Naive thymus-derived CD4-positive, alpha-beta T cell (primary cell): ENCODE measurements around the gene RBMS3. TPM values are rescaled to one million over a fixed set of nuclear protein-coding genes. Genes with fewer than 3 reads are reported as not detected.

Experiments used
- ATAC-seq: fragments of 150-1000 bp; cut with Tn5 transposase; 2 replicates; pipeline ENCODE4 v1.10.0; 2021; ENCODE audit warnings: mild to moderate bottlenecking, moderate library complexity
- CTCF ChIA-PET: fragments of 350-600 bp; sonication (Branson Sonifier 250); formaldehyde crosslinking; loops from one replicate; lab custom pipeline; 2021; ENCODE audit warnings: antibody characterized with exemption; lab: Charles Lee
- POLR2A ChIA-PET: fragments of 350-600 bp; sonication (Branson Sonifier 250); formaldehyde crosslinking; loops from one replicate; lab custom pipeline; 2021; ENCODE audit warnings: antibody characterized with exemption, inconsistent platforms; lab: Charles Lee
- DNase-seq, 9 donors: peaks; one replicate each; pipeline versions ENCODE4 v3.0.0 to v3.0.0-alpha.2; 2020 to 2022; ENCODE audit warnings: mixed read lengths in 1 of 9
- H3K27ac ChIP-seq: one replicate; pipeline ENCODE4 v1.7.0; 2013; ENCODE audit warnings: mild to moderate bottlenecking, low read depth, low read length, moderate library complexity
- H3K27me3 ChIP-seq, 2 donors: one replicate each; pipeline ENCODE4 v1.7.0; 2013; ENCODE audit warnings: low read length in 2 of 2, mild to moderate bottlenecking in 2 of 2, moderate library complexity in 2 of 2; ENCODE audit not compliant: control insufficient read depth in 2 of 2, insufficient read depth in 2 of 2
- H3K36me3 ChIP-seq, 3 experiments: 1 replicate in 2 of 3; 2 replicates in 1 of 3; pipeline ENCODE4 v1.7.0; 2013; ENCODE audit warnings: low read length in 3 of 3, mild to moderate bottlenecking in 3 of 3, moderate library complexity in 1 of 3; ENCODE audit not compliant: insufficient read depth in 3 of 3, control insufficient read depth in 2 of 3
- H3K4me1 ChIP-seq, 2 donors: one replicate each; pipeline ENCODE4 v1.7.0; 2013; ENCODE audit warnings: low read length in 2 of 2, mild to moderate bottlenecking in 2 of 2, moderate library complexity in 1 of 2; ENCODE audit not compliant: control insufficient read depth in 2 of 2, insufficient read depth in 2 of 2
- H3K4me3 ChIP-seq: 2 replicates; pipeline ENCODE4 v1.7.0; 2013; ENCODE audit warnings: mild to moderate bottlenecking, low read length
- H3K9me3 ChIP-seq, 3 experiments: 1 replicate in 2 of 3; 2 replicates in 1 of 3; pipeline ENCODE4 v1.7.0; 2013; ENCODE audit warnings: low read length in 3 of 3; ENCODE audit not compliant: control insufficient read depth in 2 of 3
- H3K27ac Mint-ChIP-seq, 9 donors: one replicate each; pipeline ENCODE4 v1.8.0; 2020 to 2022; ENCODE audit warnings: mixed read lengths in 9 of 9, mild to moderate bottlenecking in 8 of 9, moderate library complexity in 5 of 9, inconsistent platforms in 2 of 9
- H3K27me3 Mint-ChIP-seq, 5 donors: one replicate each; pipeline ENCODE4 v1.8.0; 2021 to 2022; ENCODE audit warnings: mixed read lengths in 5 of 5, mild to moderate bottlenecking in 1 of 5
- H3K36me3 Mint-ChIP-seq, 5 donors: one replicate each; pipeline ENCODE4 v1.8.0; 2020 to 2022; ENCODE audit warnings: mixed read lengths in 5 of 5, mild to moderate bottlenecking in 3 of 5, inconsistent platforms in 1 of 5
- H3K4me1 Mint-ChIP-seq, 7 donors: one replicate each; pipeline ENCODE4 v1.8.0; 2020 to 2022; ENCODE audit warnings: mixed read lengths in 7 of 7, mild to moderate bottlenecking in 3 of 7, inconsistent platforms in 1 of 7
- H3K4me3 Mint-ChIP-seq, 10 donors: one replicate each; pipeline ENCODE4 v1.8.0; 2020 to 2022; ENCODE audit warnings: mild to moderate bottlenecking in 10 of 10, mixed read lengths in 10 of 10, moderate library complexity in 6 of 10, inconsistent platforms in 2 of 10
- H3K9me3 Mint-ChIP-seq, 11 donors: one replicate each; pipeline ENCODE4 v1.8.0; 2020 to 2022; ENCODE audit warnings: mixed read lengths in 11 of 11, mild to moderate bottlenecking in 4 of 11, inconsistent platforms in 1 of 11, moderate library complexity in 1 of 11
- intact Hi-C, 2 donors: fragments of 100-400 bp; cut with micrococcal nuclease; formaldehyde crosslinking; loops; one replicate each; pipeline ENCODE4 v1.15.1; 2023
- polyA plus RNA-seq, 2 donors: library from polyadenylated mRNA; unstranded; fragments of 300-500 nt; fragmentation: Illumina TruSeq; gene quantifications; one replicate each; pipeline ENCODE4 v1.2.3, GENCODE V29; 2021
- total RNA-seq, 6 experiments: library from RNA in 5 of 6; stranded (reverse) in 5 of 6; gene quantifications; 1 replicate in 5 of 6; 2 replicates in 1 of 6; pipeline ENCODE4 v1.2.3 and lab custom pipeline; 2021 to 2026

Gene RBMS3
- total and polyA plus RNA-seq, 7 experiments from 2014 or later, result 0.15 to 4.9 (median 0.49) TPM

- H3K27me3 Mint-ChIP-seq, result peaks cover 2 to 14% (median 7%) of the 10 kb centered on the region in 5 donors
- Histone ChIP-seq H3K9me3 (no peaks in the 10 kb centered on the region), H3K27me3 (no peaks in the 10 kb centered on the region), H3K27ac (no peak overlapping the region), H3K4me3 (no peak overlapping the region), H3K4me1 (no peaks in the 10 kb centered on the region), H3K36me3 (no peaks in the 10 kb centered on the region)
- intact Hi-C loops, result no loop called here
- H3K36me3 Mint-ChIP-seq, result peaks cover 0 to 8% (median 0%) of the 10 kb centered on the region in 5 donors
- ChIA-PET CTCF (no interaction called here), POLR2A (no interaction called here)
- no peaks in the 10 kb centered on the region for H3K4me1 Mint-ChIP-seq
- no peak for DNase-seq
- no peak overlapping the region for H3K4me3 Mint-ChIP-seq
- peaks cover 0 to 11% (median 6%) of the 10 kb centered on the region in 11 donors for H3K9me3 Mint-ChIP-seq
- no peak overlapping the region for H3K27ac Mint-ChIP-seq
- no peak for ATAC-seq
Observed at GRCh38 chr3:29696311-29696710, 415.4 kb downstream of the RBMS3 start.

DNA sequence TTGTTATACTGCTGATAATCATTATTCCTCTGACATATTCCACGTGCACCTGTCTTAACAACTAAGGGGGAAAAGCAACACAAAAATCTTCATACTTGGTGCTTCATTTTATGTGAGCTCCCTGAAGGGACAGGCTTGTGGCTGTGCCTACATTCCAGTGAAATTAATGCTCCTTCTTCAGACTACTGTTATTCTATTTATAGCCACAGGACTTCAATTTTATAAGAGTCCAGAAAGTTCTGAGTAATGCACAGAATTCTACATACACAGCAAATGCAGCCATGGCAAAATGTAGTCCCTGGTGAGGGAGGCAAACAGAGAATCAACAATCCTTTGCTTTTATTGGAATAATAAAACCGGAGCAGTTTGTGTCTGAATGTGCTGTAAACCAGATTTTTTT lies 417.1 kb downstream of the RBMS3 start:
- intact Hi-C loops, result no loop called here
- no peaks in the 10 kb centered on the region for H3K9me3 ChIP-seq
- POLR2A ChIA-PET, result no interaction called here
- Mint-ChIP-seq H3K4me3 (no peak overlapping the region), H3K36me3 (peaks cover 0 to 8% (median 0%) of the 10 kb centered on the region in 5 donors), H3K9me3 (peaks cover 0 to 11% (median 6%) of the 10 kb centered on the region in 11 donors), H3K4me1 (no peaks in the 10 kb centered on the region), H3K27me3 (peaks cover 0 to 14% (median 7%) of the 10 kb centered on the region in 5 donors), H3K27ac (no peak overlapping the region)
- H3K4me3 ChIP-seq, result no peak overlapping the region
- no peaks in the 10 kb centered on the region for H3K4me1 ChIP-seq
- DNase-seq, result no peak
- no peaks in the 10 kb centered on the region for H3K36me3 ChIP-seq
- ATAC-seq, result no peak
- CTCF ChIA-PET, result no interaction called here
- H3K27me3 ChIP-seq, result no peaks in the 10 kb centered on the region
- no peak overlapping the region for H3K27ac ChIP-seq

GRCh38 chr3:29700256-29700655 lies 419.4 kb downstream of the RBMS3 start:
- Mint-ChIP-seq H3K4me3 (no peak overlapping the region), H3K4me1 (no peaks in the 10 kb centered on the region), H3K27me3 (peaks cover 0 to 11% (median 7%) of the 10 kb centered on the region in 5 donors), H3K9me3 (peaks cover 0 to 11% (median 6%) of the 10 kb centered on the region in 11 donors), H3K27ac (no peak overlapping the region), H3K36me3 (peaks cover 0 to 8% (median 0%) of the 10 kb centered on the region in 5 donors)
- H3K4me3 ChIP-seq, result no peak overlapping the region
- CTCF ChIA-PET, result no interaction called here
- no peaks in the 10 kb centered on the region for H3K27me3 ChIP-seq
- H3K9me3 ChIP-seq, result no peaks in the 10 kb centered on the region
- no peak for ATAC-seq
- no peak overlapping the region for H3K27ac ChIP-seq
- intact Hi-C loops, result no loop called here
- H3K36me3 ChIP-seq, result no peaks in the 10 kb centered on the region
- H3K4me1 ChIP-seq, result no peaks in the 10 kb centered on the region
- POLR2A ChIA-PET, result no interaction called here
- DNase-seq, result no peak

GRCh38 chr3:29701326-29701983 lies 420.6 kb downstream of the RBMS3 start:
- H3K27me3 Mint-ChIP-seq, result peaks cover 0 to 11% (median 0%) of the 10 kb centered on the region in 5 donors
- H3K4me1 ChIP-seq, result no peaks in the 10 kb centered on the region
- H3K9me3 ChIP-seq, result no peaks in the 10 kb centered on the region
- intact Hi-C loops, result no loop called here
- DNase-seq (no peak), ATAC-seq (no peak)
- peaks cover 0 to 11% (median 6%) of the 10 kb centered on the region in 11 donors for H3K9me3 Mint-ChIP-seq
- POLR2A ChIA-PET, result no interaction called here
- H3K27ac ChIP-seq, result no peak overlapping the region
- H3K4me3 Mint-ChIP-seq, result no peak overlapping the region
- H3K27me3 ChIP-seq, result no peaks in the 10 kb centered on the region
- H3K4me1 Mint-ChIP-seq, result no peaks in the 10 kb centered on the region
- H3K36me3 Mint-ChIP-seq, result peaks cover 0 to 8% (median 0%) of the 10 kb centered on the region in 5 donors
- H3K4me3 ChIP-seq, result no peak overlapping the region
- H3K27ac Mint-ChIP-seq, result no peak overlapping the region
- H3K36me3 ChIP-seq, result no peaks in the 10 kb centered on the region
- CTCF ChIA-PET, result no interaction called here

DNA sequence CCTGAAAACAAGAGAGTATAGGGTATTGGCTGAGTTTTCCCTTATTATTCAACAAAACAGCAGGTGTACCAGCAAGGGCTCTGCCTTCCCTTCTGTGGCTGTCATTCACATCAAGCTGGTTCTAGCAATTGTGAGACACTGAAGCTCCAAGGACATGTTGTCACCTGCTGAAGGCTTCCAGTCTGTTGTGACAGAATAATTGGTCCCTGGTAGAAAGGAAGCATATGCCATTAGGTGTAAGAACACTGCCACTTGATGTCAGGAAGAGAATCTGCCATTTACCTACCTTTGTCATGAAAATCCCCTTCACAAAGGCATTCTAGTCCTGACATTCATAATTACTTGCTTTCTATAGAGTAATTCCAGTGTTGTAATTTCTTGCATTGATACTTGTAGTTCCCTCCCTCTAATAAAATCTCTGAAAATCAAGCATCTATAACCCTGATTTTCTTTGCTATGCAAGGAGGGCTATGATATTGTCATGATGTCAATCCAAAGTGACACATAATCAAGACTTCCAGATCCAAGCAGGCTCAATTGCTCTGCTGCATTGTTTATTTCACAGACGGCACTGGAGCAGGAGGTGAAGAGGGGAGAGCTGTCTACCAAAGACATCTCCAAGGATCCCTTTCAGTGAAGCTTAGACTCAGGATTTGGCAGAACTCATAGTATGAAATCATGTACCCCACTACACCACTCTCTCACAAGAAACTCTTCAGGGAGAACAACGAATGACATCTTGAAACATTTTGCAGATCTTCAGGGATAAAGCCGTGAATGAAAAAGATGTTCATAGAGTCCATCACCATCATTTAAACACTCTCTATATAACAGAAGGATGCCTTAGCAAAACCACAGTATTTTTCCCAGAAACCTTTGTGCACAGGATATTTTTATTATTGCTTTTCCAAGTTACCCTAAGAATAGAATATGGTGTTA lies 425.3 kb downstream of the RBMS3 start:
- H3K27me3 ChIP-seq, result no peaks in the 10 kb centered on the region
- peaks cover 0 to 3% (median 0%) of the 10 kb centered on the region in 11 donors for H3K9me3 Mint-ChIP-seq
- DNase-seq (no peak), ATAC-seq (no peak)
- no peaks in the 10 kb centered on the region for H3K9me3 ChIP-seq
- no peaks in the 10 kb centered on the region for H3K4me1 ChIP-seq
- no peak overlapping the region for H3K4me3 ChIP-seq
- H3K27ac ChIP-seq, result no peak overlapping the region
- POLR2A ChIA-PET, result no interaction called here
- CTCF ChIA-PET, result no interaction called here
- H3K27ac Mint-ChIP-seq, result no peak overlapping the region
- H3K27me3 Mint-ChIP-seq, result peaks cover 0 to 4% (median under 1%) of the 10 kb centered on the region in 5 donors
- no peak overlapping the region for H3K4me3 Mint-ChIP-seq
- H3K36me3 Mint-ChIP-seq, result no peaks in the 10 kb centered on the region
- intact Hi-C loops, result no loop called here
- no peaks in the 10 kb centered on the region for H3K4me1 Mint-ChIP-seq
- no peaks in the 10 kb centered on the region for H3K36me3 ChIP-seq

DNA sequence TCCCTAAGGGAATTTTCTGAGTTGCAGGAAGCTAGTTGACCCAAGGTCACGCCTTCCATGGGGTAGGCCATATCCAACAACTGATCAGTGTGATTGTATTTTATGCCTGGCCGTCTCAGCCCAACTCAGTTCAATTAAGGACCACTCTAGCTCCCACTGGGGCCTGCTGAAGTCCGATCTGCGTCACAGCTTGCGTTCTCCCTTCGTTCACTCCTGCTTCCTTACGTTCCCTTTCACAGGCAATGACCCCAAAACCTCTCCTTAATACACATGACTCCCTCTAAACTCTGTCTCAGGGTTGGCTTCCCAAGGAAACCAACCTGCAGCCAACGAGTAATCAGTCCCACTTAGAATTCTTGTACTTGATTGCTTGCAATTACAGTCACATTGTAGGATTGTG lies 428.0 kb downstream of the RBMS3 start:
- intact Hi-C loops, result no loop called here
- H3K36me3 Mint-ChIP-seq, result no peaks in the 10 kb centered on the region
- no peaks in the 10 kb centered on the region for H3K4me1 Mint-ChIP-seq

More for the DNA sequence above, 428.0 kb downstream of the RBMS3 start:
- CTCF ChIA-PET, result no interaction called here
- Histone ChIP-seq H3K27me3 (no peaks in the 10 kb centered on the region), H3K36me3 (no peaks in the 10 kb centered on the region), H3K4me1 (no peaks in the 10 kb centered on the region), H3K9me3 (no peaks in the 10 kb centered on the region), H3K27ac (no peak overlapping the region), H3K4me3 (no peak overlapping the region)
- ATAC-seq, result no peak
- no peak for DNase-seq
- no peak overlapping the region for H3K4me3 Mint-ChIP-seq
- POLR2A ChIA-PET, result no interaction called here
- H3K9me3 Mint-ChIP-seq, result peaks cover 0 to 3% (median 0%) of the 10 kb centered on the region in 11 donors
- no peak overlapping the region for H3K27ac Mint-ChIP-seq
- H3K27me3 Mint-ChIP-seq, result peaks cover 0 to 4% (median 2%) of the 10 kb centered on the region in 5 donors
